ENCODE results near the gene SEC14L6. TPM values are rescaled to one million over a fixed set of nuclear protein-coding genes. Genes with fewer than 3 reads are reported as not detected.

The SEC14L6 gene
- total RNA-seq, 4 donors from 2014 or later: 0.16 TPM; not detected in 3

DNA sequence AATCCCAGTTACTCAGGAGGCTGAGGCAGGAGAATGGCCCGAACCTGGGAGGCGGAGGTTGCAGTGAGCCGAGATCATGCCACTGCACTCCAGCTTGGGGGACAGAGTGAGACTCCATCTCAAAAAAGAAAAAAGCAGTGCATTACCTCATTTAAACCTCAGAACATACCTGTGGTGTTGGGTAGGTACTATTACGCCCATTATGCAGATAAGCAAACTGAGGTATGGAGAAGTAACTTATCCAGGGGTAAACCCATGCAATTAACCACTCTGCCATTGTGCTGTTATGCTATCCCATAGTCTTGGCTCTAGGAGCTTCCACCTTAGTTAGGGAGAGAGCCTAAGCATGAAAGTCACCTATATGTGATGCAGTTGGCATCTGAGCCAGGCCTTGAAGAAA is 72.4 kb downstream of the SEC14L6 start:
- TF ChIP-seq, protein P1, sequence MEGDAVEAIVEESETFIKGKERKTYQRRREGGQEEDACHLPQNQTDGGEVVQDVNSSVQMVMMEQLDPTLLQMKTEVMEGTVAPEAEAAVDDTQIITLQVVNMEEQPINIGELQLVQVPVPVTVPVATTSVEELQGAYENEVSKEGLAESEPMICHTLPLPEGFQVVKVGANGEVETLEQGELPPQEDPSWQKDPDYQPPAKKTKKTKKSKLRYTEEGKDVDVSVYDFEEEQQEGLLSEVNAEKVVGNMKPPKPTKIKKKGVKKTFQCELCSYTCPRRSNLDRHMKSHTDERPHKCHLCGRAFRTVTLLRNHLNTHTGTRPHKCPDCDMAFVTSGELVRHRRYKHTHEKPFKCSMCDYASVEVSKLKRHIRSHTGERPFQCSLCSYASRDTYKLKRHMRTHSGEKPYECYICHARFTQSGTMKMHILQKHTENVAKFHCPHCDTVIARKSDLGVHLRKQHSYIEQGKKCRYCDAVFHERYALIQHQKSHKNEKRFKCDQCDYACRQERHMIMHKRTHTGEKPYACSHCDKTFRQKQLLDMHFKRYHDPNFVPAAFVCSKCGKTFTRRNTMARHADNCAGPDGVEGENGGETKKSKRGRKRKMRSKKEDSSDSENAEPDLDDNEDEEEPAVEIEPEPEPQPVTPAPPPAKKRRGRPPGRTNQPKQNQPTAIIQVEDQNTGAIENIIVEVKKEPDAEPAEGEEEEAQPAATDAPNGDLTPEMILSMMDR (IDR thresholded peaks at IDR 0.05; ENCODE audit: low read depth): no peak

DNA sequence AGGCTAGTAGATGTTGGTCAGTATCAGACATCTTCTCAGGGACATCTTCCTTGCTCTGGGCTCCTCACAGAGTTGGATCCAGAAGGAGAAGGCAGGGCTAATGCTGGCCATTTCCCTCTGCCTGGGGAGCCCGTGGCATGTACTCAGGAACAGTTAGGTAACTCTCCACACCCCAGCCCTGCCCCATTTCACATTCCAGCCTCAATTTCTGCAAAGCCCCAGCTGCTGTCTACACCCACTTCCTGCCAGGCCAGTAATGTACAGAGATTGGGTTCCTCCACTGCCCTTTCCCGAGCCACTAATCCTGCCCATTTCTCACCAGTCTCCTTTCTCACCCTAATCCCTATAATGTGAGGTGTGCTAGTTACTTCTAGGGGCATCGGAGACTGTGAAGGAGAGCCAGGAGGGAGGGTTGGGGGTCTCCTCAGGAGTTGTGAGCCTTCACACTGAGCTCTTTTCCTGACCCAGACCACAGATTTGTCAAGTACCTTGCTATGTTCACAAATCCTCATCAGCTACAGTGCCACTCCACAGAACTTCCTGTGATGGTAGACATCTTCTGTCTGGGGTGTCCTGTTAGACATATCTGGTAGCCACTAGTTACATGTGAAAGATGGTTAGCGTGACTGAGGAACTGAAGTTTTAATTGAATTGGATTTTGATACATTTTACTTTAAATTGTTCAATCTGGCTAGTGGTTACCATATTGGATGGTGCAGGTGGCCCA is 73.4 kb downstream of the SEC14L6 start:
- TF ChIP-seq, protein P1 (IDR thresholded peaks at IDR 0.05; ENCODE audit: low read depth): no peak

Other genes with a start within 250 kb of the SEC14L6 start
- gene TBC1D10A, start 219.8 kb downstream of the SEC14L6 start, total RNA-seq: 10 to 100 TPM; 13.9 to 43.1 (median 22.9) TPM
- 10 to 100 TPM; 51.8 to 81.0 (median 67.4) TPM for gene SF3A1, start 189.8 kb downstream of the SEC14L6 start, total RNA-seq
- 1 to 10 TPM; 1.0 to 4.7 (median 2.5) TPM for gene CCDC157, start 189.7 kb downstream of the SEC14L6 start, total RNA-seq
- gene RNF215, start 159.3 kb downstream of the SEC14L6 start, total RNA-seq: 10 to 100 TPM in 1 of 4 donors, 1 to 10 TPM in 3; 2.1 to 13.8 (median 9.0) TPM
- gene SEC14L2, start 149.7 kb downstream of the SEC14L6 start, total RNA-seq: 1 to 10 TPM in 3 of 4 donors, under 1 TPM in 1; 0.38 to 4.4 (median 3.0) TPM
- 10 to 100 TPM in 1 of 4 donors, 1 to 10 TPM in 3; 5.1 to 15.3 (median 8.1) TPM for gene MTFP1, start 121.0 kb downstream of the SEC14L6 start, total RNA-seq
- gene SEC14L3, start 74.7 kb downstream of the SEC14L6 start, total RNA-seq: not detected
- not detected for gene SEC14L4, start 41.0 kb downstream of the SEC14L6 start, total RNA-seq
- 1 to 10 TPM in 1 of 4 donors, under 1 TPM in 1, not detected in 2; 0.66 to 1.0 TPM for gene GAL3ST1, start 27.9 kb upstream of the SEC14L6 start, total RNA-seq
- gene PES1, start 45.2 kb upstream of the SEC14L6 start, total RNA-seq: 10 to 100 TPM; 26.0 to 69.5 (median 36.4) TPM
- 100 to 1,000 TPM in 1 of 4 donors, 10 to 100 TPM in 3; 50.9 to 142 (median 59.0) TPM for gene TCN2, start 60.4 kb upstream of the SEC14L6 start, total RNA-seq
- 1 to 10 TPM; 2.4 to 5.4 (median 3.2) TPM for gene SLC35E4, start 89.0 kb upstream of the SEC14L6 start, total RNA-seq
- 10 to 100 TPM in 1 of 4 donors, 1 to 10 TPM in 3; 3.8 to 13.1 (median 7.6) TPM for gene DUSP18, start 121.1 kb upstream of the SEC14L6 start, total RNA-seq
- gene OSBP2, start 148.1 kb upstream of the SEC14L6 start, total RNA-seq: 1 to 10 TPM in 1 of 4 donors, under 1 TPM in 3; 0.49 to 8.2 (median 0.72) TPM

Measured in subcutaneous adipose tissue (tissue), 4 donors.